GM12864 (cell line): ENCODE data around the gene KCTD13.
"Not testable (repeated sequence)": the region's sequence is repeated elsewhere in the genome, so short reads cannot be mapped to it uniquely, and the experiment has no call there.

Source experiments
- DNase-seq: peaks from one replicate; pipeline ENCODE4 v3.0.0-alpha.2; 2011; ENCODE audit warnings: low read depth
- H3K4me3 ChIP-seq: 2 replicates; pipeline ENCODE4 v1.5.1; 2011; ENCODE audit warnings: mild to moderate bottlenecking, low read depth, low read length, control low read depth
- TF ChIP-seq, protein P1 (sequence below): IDR thresholded peaks from 2 replicates; pipeline ENCODE4 v1.5.1; 2011; ENCODE audit warnings: low read depth, mild to moderate bottlenecking, moderate library complexity, low read length, control low read depth, inconsistent platforms; ENCODE audit errors: missing control alignments

Gene KCTD13

DNA sequence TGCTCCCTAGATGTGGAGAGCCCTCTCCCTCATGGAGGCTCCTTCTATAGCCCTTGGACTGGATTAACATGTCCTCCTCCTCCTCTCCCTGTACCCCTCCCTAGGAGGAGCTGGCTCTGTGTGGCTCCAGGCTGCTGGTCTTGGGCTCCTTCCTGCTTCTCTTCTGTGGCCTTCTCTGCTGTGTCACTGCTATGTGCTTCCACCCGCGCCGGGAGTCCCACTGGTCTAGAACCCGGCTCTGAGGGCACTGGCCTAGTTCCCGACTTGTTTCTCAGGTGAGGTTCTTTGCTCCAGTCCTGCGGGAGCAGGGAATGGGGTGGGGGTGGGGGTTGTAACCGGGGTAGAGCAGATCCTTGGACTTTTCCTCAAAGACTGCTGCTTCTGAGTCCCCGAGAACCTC, 45.3 kb upstream of the KCTD13 start:
- no peak overlapping the region for H3K4me3 ChIP-seq
- no peak for DNase-seq
- TF ChIP-seq, protein P1, sequence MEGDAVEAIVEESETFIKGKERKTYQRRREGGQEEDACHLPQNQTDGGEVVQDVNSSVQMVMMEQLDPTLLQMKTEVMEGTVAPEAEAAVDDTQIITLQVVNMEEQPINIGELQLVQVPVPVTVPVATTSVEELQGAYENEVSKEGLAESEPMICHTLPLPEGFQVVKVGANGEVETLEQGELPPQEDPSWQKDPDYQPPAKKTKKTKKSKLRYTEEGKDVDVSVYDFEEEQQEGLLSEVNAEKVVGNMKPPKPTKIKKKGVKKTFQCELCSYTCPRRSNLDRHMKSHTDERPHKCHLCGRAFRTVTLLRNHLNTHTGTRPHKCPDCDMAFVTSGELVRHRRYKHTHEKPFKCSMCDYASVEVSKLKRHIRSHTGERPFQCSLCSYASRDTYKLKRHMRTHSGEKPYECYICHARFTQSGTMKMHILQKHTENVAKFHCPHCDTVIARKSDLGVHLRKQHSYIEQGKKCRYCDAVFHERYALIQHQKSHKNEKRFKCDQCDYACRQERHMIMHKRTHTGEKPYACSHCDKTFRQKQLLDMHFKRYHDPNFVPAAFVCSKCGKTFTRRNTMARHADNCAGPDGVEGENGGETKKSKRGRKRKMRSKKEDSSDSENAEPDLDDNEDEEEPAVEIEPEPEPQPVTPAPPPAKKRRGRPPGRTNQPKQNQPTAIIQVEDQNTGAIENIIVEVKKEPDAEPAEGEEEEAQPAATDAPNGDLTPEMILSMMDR, result no peak

DNA sequence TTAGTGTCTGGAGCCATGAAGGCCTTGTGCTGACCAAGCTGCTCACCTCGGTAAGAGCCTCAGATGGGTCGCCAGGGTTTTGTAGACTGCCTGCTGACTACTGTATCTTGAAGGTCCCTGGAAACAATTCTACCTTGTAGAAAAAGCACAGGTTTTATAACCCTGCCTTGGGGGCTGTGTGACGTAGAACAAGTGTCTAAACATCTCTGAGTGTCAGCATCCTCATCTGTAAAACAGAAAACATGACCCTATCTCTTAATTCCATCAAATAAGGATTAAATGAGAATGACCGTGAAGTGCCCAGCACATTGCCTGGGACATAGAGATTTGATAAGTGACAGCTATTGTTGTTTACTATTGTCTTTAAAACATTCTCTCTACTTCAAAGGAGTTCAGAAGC, 42.2 kb upstream of the KCTD13 start:
- TF ChIP-seq, protein P1, result no peak
- DNase-seq, result no peak
- H3K4me3 ChIP-seq, result no peak overlapping the region

DNA sequence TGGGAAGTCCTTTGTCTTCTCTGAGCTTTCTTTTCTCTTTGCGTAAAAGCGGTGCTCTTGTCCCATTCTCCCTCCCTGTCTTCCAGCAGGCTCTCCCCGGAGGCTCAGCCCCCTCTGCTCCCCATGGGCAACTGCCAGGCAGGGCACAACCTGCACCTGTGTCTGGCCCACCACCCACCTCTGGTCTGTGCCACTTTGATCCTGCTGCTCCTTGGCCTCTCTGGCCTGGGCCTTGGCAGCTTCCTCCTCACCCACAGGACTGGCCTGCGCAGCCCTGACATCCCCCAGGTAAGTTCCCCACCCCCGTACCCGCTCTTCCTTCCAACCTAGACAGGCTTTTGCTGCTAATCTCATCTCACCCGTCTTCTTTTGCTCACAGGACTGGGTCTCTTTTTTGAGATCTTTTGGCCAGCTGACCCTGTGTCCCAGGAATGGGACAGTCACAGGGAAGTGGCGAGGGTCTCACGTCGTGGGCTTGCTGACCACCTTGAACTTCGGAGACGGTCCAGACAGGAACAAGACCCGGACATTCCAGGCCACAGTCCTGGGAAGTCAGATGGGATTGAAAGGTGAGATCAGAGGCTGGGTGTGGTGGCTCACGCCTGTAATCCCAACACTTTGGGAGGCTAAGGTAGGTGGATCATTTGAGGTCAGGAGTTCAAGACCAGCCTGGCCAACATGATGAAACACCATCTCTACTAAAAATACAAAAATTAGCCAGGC, 37.2 kb upstream of the KCTD13 start:
- peak overlapping the region; percentile 78; the same call in 1 of the 2 replicates for H3K4me3 ChIP-seq
- no peak for DNase-seq
- TF ChIP-seq, protein P1, result no peak

DNA sequence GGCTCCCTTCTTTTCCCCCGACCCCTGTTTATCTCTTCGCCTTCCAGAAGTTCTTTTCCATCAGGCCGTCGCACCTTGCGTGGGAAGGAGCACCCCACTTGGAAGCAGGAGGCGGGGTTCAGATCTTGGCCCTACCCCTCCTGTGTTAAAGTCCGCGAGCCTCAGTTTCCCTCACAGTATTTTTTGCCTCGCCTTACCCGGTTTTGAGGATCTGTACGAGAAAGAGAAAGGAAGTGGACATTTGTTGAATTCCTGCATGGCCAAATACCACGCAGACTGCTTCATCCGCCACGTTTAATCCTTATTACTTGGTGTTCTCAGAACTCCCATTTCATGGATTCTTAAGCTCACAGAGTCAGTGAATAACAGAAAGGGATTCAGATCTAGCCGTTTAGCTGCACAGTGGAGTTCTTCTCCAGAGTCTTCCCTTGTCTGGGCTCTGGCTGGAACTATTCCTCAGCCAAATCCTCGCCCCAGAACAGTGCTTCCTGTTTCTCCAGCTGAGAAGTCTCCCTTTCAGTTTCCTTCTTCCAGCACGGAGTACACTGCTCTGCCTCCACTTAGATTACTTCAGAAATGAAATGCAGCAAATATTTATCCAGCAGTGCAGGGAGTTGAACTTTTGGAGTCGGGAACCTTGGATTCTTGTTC, 36.4 kb upstream of the KCTD13 start:
- H3K4me3 ChIP-seq, result peak overlapping the region; percentile 78
- no peak for DNase-seq
- TF ChIP-seq, protein P1, result no peak

DNA sequence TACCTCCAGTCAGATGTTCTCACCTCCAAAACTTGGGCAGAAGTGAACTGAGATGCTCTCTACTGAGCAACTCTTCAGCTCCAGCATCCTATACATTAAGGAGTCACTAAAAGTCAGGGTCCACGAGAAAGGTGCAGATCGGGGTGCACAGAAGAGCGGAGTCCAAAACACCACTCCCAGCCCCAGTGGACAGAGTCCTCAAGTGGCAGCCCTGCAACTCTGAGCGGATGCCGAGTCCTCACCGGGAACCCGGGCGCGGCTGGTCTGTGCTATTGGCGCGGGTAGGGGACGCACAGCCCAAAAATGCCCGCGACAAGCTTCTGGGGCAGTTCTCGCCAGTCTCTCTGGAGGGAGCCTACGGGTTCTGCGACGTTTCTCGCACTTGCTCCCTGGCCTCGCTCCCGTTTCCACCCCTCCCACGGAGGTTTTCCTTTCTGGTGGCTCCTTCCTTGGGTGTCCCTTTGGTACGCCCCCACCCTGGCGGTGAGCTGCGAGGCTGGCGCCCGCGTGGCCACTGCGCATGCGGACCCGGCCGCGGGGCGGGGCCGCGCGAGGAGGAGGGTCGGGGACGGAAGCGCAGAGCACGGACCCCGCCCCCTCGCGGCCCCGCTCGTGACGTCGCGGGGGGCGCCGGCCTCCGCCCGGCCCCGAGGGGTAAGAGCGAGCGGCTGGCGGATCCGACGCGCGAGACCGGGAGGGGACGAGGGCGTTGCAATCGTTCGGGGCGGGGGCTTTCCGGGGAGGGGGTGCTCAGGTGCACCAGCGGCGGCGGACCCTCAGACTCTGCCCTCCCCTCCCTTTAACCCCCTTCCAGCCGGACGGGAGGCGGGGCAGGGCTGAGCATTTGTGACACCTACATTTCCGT, 35.7 kb upstream of the KCTD13 start, which contains the start of gene TMEM219:
Gene TMEM219, plus strand, starts transcription at position 601 of the 865 bp plus-strand sequence. CDS start 1,065 bp downstream, outside the sequence.
- peak within 1 kb of the TSS; percentile 78 for H3K4me3 ChIP-seq
- TF ChIP-seq, protein P1, result peak; percentile 47
- DNase-seq, result peak; percentile 50

DNA sequence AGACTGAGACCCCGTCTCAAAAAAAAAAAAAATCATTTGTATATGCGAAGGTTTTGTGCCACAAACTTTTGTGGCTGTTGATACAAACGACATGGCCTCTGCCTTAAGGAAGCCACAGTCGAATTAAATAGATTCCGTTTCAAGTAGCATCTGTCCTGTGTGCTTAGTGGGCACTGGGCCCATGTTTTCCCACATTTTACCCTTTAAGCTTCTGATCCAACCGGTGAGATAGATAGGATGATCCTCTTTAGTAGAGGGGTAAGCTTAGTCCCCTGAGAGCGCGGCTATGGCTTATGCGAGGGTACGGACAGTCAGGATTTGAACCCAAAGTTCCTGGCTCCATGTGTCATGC, 35.1 kb upstream of the KCTD13 start:
- DNase-seq, result no peak
- H3K4me3 ChIP-seq, result peak overlapping the region; percentile 78
- TF ChIP-seq, protein P1, result no peak

DNA sequence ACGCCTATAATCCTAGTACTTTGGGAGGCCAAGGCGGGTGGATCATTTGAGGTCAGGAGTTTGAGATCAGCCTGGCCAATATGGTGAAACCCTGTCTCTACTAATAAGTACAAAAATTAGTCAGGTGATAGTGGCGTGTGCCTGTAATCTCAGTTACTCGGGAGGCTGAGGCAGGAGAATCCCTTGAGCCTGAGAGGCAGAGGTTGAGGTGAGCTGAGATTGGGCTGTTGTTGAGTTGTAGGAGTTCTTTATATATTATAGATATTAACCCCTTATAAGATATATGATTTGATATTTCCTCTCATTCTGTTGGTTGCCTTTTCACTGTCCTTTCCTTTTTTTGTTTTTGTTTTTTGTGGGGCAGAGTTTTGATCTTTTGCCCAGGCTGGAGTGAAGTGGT, 33.8 kb upstream of the KCTD13 start:
- not testable (repeated sequence) for H3K4me3 ChIP-seq, DNase-seq
